Activated CD4-positive, alpha-beta T cell treated with anti-CD3 and anti-CD28 coated beads for 4 hours (primary cell): Measurements from ENCODE around the gene KCNF1.

Experiments
- DNase-seq, 2 donors: peaks; one replicate each; pipeline ENCODE4 v3.0.0-alpha.2; 2020

KCNF1 gene

GRCh38 chr2:10880586-10881321, 31.0 kb upstream of the KCNF1 start:
- no peak for DNase-seq

- no peak for DNase-seq
Measured at GRCh38 chr2:10882568-10882967, 29.2 kb upstream of the KCNF1 start.

GRCh38 chr2:10883066-10883465, 28.7 kb upstream of the KCNF1 start:
- no peak for DNase-seq

- DNase-seq, result no peak
Measured at GRCh38 chr2:10883801-10884478, 27.8 kb upstream of the KCNF1 start.

- no peak for DNase-seq
Measured at GRCh38 chr2:10884574-10884975, 27.2 kb upstream of the KCNF1 start.

- no peak for DNase-seq
Measured at GRCh38 chr2:10885094-10885860, 26.5 kb upstream of the KCNF1 start.

- no peak for DNase-seq
Measured at GRCh38 chr2:10887476-10887875, 24.3 kb upstream of the KCNF1 start.

GRCh38 chr2:10889651-10890215, 22.0 kb upstream of the KCNF1 start:
- no peak for DNase-seq

GRCh38 chr2:10890706-10891270, 20.9 kb upstream of the KCNF1 start:
- DNase-seq, result no peak

GRCh38 chr2:10891390-10891789, 20.3 kb upstream of the KCNF1 start:
- DNase-seq, result no peak

GRCh38 chr2:10891848-10892247, 19.9 kb upstream of the KCNF1 start:
- DNase-seq, result no peak

- no peak for DNase-seq
Measured at GRCh38 chr2:10892316-10892715, 19.4 kb upstream of the KCNF1 start.

GRCh38 chr2:10892796-10893350, 18.9 kb upstream of the KCNF1 start:
- DNase-seq, result no peak

GRCh38 chr2:10894264-10894935, 17.3 kb upstream of the KCNF1 start:
- DNase-seq, result no peak

- no peak for DNase-seq
Measured at GRCh38 chr2:10895231-10895630, 16.5 kb upstream of the KCNF1 start.

GRCh38 chr2:10897956-10898355, 13.8 kb upstream of the KCNF1 start:
- no peak for DNase-seq

GRCh38 chr2:10900216-10901109, 11.3 kb upstream of the KCNF1 start:
- DNase-seq, result no peak

- no peak for DNase-seq
Measured at GRCh38 chr2:10901160-10901939, 10.4 kb upstream of the KCNF1 start.

- DNase-seq, result no peak
Measured at GRCh38 chr2:10903861-10904210, 7.9 kb upstream of the KCNF1 start.

GRCh38 chr2:10904455-10904854, 7.3 kb upstream of the KCNF1 start:
- no peak for DNase-seq
